HEK293 (cell line): ENCODE results near the gene PLPPR4.

Experiments used
- CTCF ChIA-PET: fragments of 350-600 bp; formaldehyde crosslinking; extraction: SDS; loops from one replicate; lab custom pipeline; 2021; ENCODE audit warnings: antibody characterized with exemption; lab: Yijun Ruan, JAX
- POLR2A ChIA-PET: fragments of 300-600 bp; formaldehyde crosslinking; extraction: SDS; loops from one replicate; lab custom pipeline; 2020; ENCODE audit warnings: antibody characterized with exemption, inconsistent platforms; lab: Yijun Ruan, JAX
- H3K27ac ChIP-seq: fragments of 200-500 bp; sonication (Bioruptor generic); 2 replicates; pipeline ENCODE4 v1.5.1; 2014; ENCODE audit warnings: low read depth, low read length, control low read depth, inconsistent platforms; ENCODE audit errors: extremely low read depth
- H3K36me3 ChIP-seq, 2 experiments: fragments of 200-500 bp in 1 of 2; sonication (Bioruptor generic) in 1 of 2; 1 replicate in 1 of 2; 2 replicates in 1 of 2; pipeline ENCODE4 v1.5.1; 2014 to 2017; ENCODE audit warnings: inconsistent platforms in 2 of 2, low read length in 2 of 2; ENCODE audit not compliant: control insufficient read depth in 2 of 2, insufficient read depth in 1 of 2
- H3K4me1 ChIP-seq: fragments of 200-500 bp; sonication (Bioruptor generic); 2 replicates; pipeline ENCODE4 v1.5.1; 2014; ENCODE audit warnings: mild to moderate bottlenecking, low read length, inconsistent platforms; ENCODE audit not compliant: control insufficient read depth, insufficient read depth
- H3K4me3 ChIP-seq: 2 replicates; pipeline ENCODE4 v1.5.1; 2011; ENCODE audit warnings: low read depth, mild to moderate bottlenecking, control low read depth, low read length, moderate library complexity
- H3K9me3 ChIP-seq: fragments of 200-500 bp; sonication (Bioruptor generic); 2 replicates; pipeline ENCODE4 v1.5.1; 2014; ENCODE audit warnings: low read depth, low read length, inconsistent platforms; ENCODE audit not compliant: control insufficient read depth, insufficient read depth
- HOXA7 ChIP-seq: sonication (generic); formaldehyde crosslinking; IDR thresholded peaks from 2 replicates; pipeline ENCODE4 v1.8.1; 2022; ENCODE audit warnings: missing genetic modification reagents, borderline replicate concordance
- IKZF3 ChIP-seq: fragments of 450-650 bp; IDR thresholded peaks from 2 replicates; pipeline ENCODE4 v1.5.0; 2018; ENCODE audit warnings: missing biosample characterization, mild to moderate bottlenecking, missing genetic modification characterization, moderate library complexity
- MEIS1 ChIP-seq: sonication (generic); formaldehyde crosslinking; IDR thresholded peaks from 2 replicates; pipeline ENCODE4 v1.8.1; 2022; ENCODE audit warnings: missing genetic modification reagents, mild to moderate bottlenecking, borderline replicate concordance
- OSR2 ChIP-seq: fragments of 450-650 bp; formaldehyde crosslinking; IDR thresholded peaks from 2 replicates; pipeline ENCODE4 v1.5.1; 2016; ENCODE audit warnings: missing biosample characterization, missing genetic modification characterization
- SETDB1 ChIP-seq: IDR thresholded peaks from one replicate; pipeline ENCODE4 v1.6.1; 2017; ENCODE audit warnings: mild to moderate bottlenecking, low read length, moderate library complexity, mixed read lengths; ENCODE audit not compliant: insufficient read length
- ZNF175 ChIP-seq: fragments of 450-650 bp; formaldehyde crosslinking; IDR thresholded peaks from 2 replicates; pipeline ENCODE4 v1.5.1; 2016; ENCODE audit warnings: missing biosample characterization, missing genetic modification characterization
- ZNF239 ChIP-seq: fragments of 450-650 bp; formaldehyde crosslinking; IDR thresholded peaks from 2 replicates; pipeline ENCODE4 v1.5.1; 2016; ENCODE audit warnings: missing biosample characterization, missing genetic modification characterization
- ZNF24 ChIP-seq: fragments of 450-650 bp; formaldehyde crosslinking; IDR thresholded peaks from 2 replicates; pipeline ENCODE4 v1.5.1; 2016; ENCODE audit warnings: missing biosample characterization, missing genetic modification characterization
- ZNF248 ChIP-seq: fragments of 450-650 bp; formaldehyde crosslinking; IDR thresholded peaks from 2 replicates; pipeline ENCODE4 v1.5.1; 2017; ENCODE audit warnings: missing biosample characterization, missing genetic modification characterization
- ZNF266 ChIP-seq: fragments of 450-650 bp; formaldehyde crosslinking; IDR thresholded peaks from 2 replicates; pipeline ENCODE4 v1.5.1; 2016; ENCODE audit warnings: missing biosample characterization, missing genetic modification characterization, low read depth
- ZNF302 ChIP-seq: fragments of 450-650 bp; formaldehyde crosslinking; IDR thresholded peaks from 2 replicates; pipeline ENCODE4 v1.5.1; 2016; ENCODE audit warnings: missing biosample characterization, missing genetic modification characterization, low read depth
- ZNF366 ChIP-seq: fragments of 450-650 bp; formaldehyde crosslinking; conservative IDR thresholded peaks from 2 replicates; pipeline ENCODE4 v1.5.1; 2016; ENCODE audit warnings: missing biosample characterization, missing genetic modification characterization
- ZNF404 ChIP-seq: fragments of 450-650 bp; formaldehyde crosslinking; IDR thresholded peaks from 2 replicates; pipeline ENCODE4 v1.5.1; 2017; ENCODE audit warnings: missing biosample characterization, missing genetic modification characterization
- ZNF549 ChIP-seq: fragments of 450-650 bp; IDR thresholded peaks from 2 replicates; pipeline ENCODE4 v1.5.1; 2018; ENCODE audit warnings: missing biosample characterization, missing genetic modification characterization, mild to moderate bottlenecking, inconsistent platforms, moderate library complexity
- ZNF585B ChIP-seq: fragments of 450-650 bp; formaldehyde crosslinking; IDR thresholded peaks from 2 replicates; pipeline ENCODE4 v1.5.1; 2016; ENCODE audit warnings: missing biosample characterization, missing genetic modification characterization
- ZNF596 ChIP-seq: fragments of 450-650 bp; IDR thresholded peaks from 2 replicates; pipeline ENCODE4 v1.5.0; 2018; ENCODE audit warnings: missing biosample characterization, mild to moderate bottlenecking, missing genetic modification characterization, moderate library complexity
- ZNF623 ChIP-seq: fragments of 450-650 bp; formaldehyde crosslinking; IDR thresholded peaks from 2 replicates; pipeline ENCODE4 v1.5.1; 2016; ENCODE audit warnings: missing biosample characterization, missing genetic modification characterization
- ZNF670 ChIP-seq: fragments of 450-650 bp; formaldehyde crosslinking; IDR thresholded peaks from 2 replicates; pipeline ENCODE4 v1.5.1; 2016; ENCODE audit warnings: missing biosample characterization, missing genetic modification characterization, low read depth
- ZNF701 ChIP-seq: fragments of 450-650 bp; formaldehyde crosslinking; IDR thresholded peaks from 2 replicates; pipeline ENCODE4 v1.5.1; 2016; ENCODE audit warnings: missing biosample characterization, missing genetic modification characterization
- ZNF837 ChIP-seq: fragments of 450-650 bp; formaldehyde crosslinking; IDR thresholded peaks from 2 replicates; pipeline ENCODE4 v1.5.1; 2016; ENCODE audit warnings: missing biosample characterization, missing genetic modification characterization
- TF ChIP-seq, protein P1 (sequence below): fragments of 450-650 bp; formaldehyde crosslinking; IDR thresholded peaks from 2 replicates; pipeline ENCODE4 v1.5.1; 2016; ENCODE audit warnings: missing biosample characterization, missing genetic modification characterization
- TF ChIP-seq, protein P2 (sequence below): fragments of 450-650 bp; IDR thresholded peaks from 2 replicates; pipeline ENCODE4 v1.5.1; 2018; ENCODE audit warnings: missing biosample characterization, mild to moderate bottlenecking, missing genetic modification characterization
- TF ChIP-seq, protein P3 (sequence below): fragments of 450-650 bp; formaldehyde crosslinking; IDR thresholded peaks from 2 replicates; pipeline ENCODE4 v1.5.1; 2017; ENCODE audit warnings: missing biosample characterization, missing genetic modification characterization
- TF ChIP-seq, protein P4 (sequence below): fragments of 450-650 bp; formaldehyde crosslinking; IDR thresholded peaks from 2 replicates; pipeline ENCODE4 v1.5.1; 2016; ENCODE audit warnings: missing biosample characterization, missing genetic modification characterization, borderline replicate concordance

The PLPPR4 gene

DNA sequence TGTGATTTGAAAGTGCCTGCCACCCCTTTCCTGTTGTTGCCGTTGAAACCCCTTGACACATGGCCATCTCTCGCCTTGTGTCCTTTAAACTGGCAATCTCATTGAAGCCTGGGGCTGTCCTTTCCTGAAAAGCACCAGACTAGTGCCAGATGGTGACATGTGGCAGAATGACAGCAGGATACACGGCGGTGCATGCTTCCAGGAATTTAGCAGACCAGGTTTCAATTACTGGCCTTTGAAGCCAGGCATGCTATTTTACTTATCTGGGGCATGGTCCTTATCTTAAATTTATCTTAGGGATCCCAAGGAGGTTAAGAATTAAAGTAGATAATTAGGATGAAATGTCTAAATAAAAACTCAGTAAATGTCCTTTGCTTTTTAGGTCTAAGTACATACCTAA lies 15.2 kb downstream of the PLPPR4 start (continued):
- TF ChIP-seq MEIS1 (CRISPR knock-in tag) (no peak), ZNF24 (tag by site-specific recombination) (no peak), ZNF239 (tag by site-specific recombination) (no peak), ZNF366 (tag by site-specific recombination) (no peak), ZNF596 (no peak), ZNF266 (tag by site-specific recombination) (no peak), ZNF585B (no peak), ZNF623 (tag by site-specific recombination) (no peak)
- TF ChIP-seq, protein P1, sequence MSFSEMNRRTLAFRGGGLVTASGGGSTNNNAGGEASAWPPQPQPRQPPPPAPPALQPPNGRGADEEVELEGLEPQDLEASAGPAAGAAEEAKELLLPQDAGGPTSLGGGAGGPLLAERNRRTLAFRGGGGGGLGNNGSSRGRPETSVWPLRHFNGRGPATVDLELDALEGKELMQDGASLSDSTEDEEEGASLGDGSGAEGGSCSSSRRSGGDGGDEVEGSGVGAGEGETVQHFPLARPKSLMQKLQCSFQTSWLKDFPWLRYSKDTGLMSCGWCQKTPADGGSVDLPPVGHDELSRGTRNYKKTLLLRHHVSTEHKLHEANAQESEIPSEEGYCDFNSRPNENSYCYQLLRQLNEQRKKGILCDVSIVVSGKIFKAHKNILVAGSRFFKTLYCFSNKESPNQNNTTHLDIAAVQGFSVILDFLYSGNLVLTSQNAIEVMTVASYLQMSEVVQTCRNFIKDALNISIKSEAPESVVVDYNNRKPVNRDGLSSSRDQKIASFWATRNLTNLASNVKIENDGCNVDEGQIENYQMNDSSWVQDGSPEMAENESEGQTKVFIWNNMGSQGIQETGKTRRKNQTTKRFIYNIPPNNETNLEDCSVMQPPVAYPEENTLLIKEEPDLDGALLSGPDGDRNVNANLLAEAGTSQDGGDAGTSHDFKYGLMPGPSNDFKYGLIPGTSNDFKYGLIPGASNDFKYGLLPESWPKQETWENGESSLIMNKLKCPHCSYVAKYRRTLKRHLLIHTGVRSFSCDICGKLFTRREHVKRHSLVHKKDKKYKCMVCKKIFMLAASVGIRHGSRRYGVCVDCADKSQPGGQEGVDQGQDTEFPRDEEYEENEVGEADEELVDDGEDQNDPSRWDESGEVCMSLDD (tag by site-specific recombination), result no peak
- TF ChIP-seq, protein P2, sequence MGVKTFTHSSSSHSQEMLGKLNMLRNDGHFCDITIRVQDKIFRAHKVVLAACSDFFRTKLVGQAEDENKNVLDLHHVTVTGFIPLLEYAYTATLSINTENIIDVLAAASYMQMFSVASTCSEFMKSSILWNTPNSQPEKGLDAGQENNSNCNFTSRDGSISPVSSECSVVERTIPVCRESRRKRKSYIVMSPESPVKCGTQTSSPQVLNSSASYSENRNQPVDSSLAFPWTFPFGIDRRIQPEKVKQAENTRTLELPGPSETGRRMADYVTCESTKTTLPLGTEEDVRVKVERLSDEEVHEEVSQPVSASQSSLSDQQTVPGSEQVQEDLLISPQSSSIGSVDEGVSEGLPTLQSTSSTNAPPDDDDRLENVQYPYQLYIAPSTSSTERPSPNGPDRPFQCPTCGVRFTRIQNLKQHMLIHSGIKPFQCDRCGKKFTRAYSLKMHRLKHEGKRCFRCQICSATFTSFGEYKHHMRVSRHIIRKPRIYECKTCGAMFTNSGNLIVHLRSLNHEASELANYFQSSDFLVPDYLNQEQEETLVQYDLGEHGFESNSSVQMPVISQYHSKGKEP (tag by site-specific recombination), result no peak

DNA sequence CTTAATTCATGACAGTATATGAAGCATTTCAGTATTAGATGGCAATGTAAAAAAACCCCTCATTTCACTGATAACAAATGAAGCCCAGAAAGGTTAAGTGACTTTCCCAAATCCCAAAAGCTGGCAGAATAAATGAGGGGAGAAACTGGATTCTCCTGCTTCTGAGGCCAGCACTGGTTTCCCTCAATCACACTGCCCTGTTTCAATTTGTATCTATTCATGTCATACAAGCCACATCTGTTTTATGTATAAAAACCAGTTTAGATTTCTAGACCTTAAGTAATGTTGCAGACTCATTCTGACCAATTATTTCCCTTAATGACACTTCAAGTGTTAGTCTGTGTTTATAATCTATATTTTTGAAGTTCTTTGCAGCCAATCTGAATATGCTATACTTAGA lies 16.8 kb downstream of the PLPPR4 start:
- H3K36me3 ChIP-seq, result no peaks in the 10 kb centered on the region
- TF ChIP-seq ZNF837 (tag by site-specific recombination) (no peak), OSR2 (tag by site-specific recombination) (no peak), ZNF302 (no peak), HOXA7 (CRISPR knock-in tag) (no peak), ZNF549 (tag by site-specific recombination) (no peak), ZNF404 (no peak)
- TF ChIP-seq, all 188 proteins: peak for 0
- POLR2A ChIA-PET, result no interaction called here
- no peak overlapping the region for H3K27ac ChIP-seq
- no peaks in the 10 kb centered on the region for H3K9me3 ChIP-seq
- CTCF ChIA-PET, result no interaction called here
- H3K4me3 ChIP-seq, result no peak overlapping the region
- H3K4me1 ChIP-seq, result no peaks in the 10 kb centered on the region

DNA sequence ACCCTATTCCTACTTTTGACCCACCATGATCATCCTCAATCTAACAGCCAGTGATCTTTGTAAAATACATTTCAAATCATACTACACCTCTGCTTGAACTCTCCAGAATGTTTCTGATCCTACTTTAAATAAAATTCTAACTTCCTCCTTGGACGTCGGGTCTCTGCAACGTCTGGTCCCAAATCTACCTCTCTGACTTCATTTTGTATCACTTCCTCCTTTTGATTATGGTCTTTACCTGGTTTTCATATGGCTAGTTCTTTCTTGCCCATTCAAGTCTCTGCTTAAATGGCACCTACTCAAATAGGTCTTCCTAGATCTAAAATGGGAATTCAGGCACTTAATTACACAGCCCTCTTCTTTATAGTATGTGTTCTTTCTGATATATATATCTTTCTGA lies 18.2 kb downstream of the PLPPR4 start:
- H3K9me3 ChIP-seq, result no peaks in the 10 kb centered on the region
- no peaks in the 10 kb centered on the region for H3K4me1 ChIP-seq
- ChIA-PET POLR2A (no interaction called here), CTCF (no interaction called here)
- H3K36me3 ChIP-seq, result no peaks in the 10 kb centered on the region
- no peak overlapping the region for H3K4me3 ChIP-seq
- no peak overlapping the region for H3K27ac ChIP-seq
- no peak for TF ChIP-seq ZNF248 (tag by site-specific recombination)
- no peak for TF ChIP-seq ZNF701 (tag by site-specific recombination)
- no peak for TF ChIP-seq ZNF623 (tag by site-specific recombination)
- TF ChIP-seq SETDB1, result no peak
- no peak for TF ChIP-seq ZNF302
- TF ChIP-seq ZNF175 (tag by site-specific recombination), result no peak
- no peak for TF ChIP-seq ZNF24 (tag by site-specific recombination)
- TF ChIP-seq IKZF3 (tag by site-specific recombination), result no peak
- TF ChIP-seq, protein P3, sequence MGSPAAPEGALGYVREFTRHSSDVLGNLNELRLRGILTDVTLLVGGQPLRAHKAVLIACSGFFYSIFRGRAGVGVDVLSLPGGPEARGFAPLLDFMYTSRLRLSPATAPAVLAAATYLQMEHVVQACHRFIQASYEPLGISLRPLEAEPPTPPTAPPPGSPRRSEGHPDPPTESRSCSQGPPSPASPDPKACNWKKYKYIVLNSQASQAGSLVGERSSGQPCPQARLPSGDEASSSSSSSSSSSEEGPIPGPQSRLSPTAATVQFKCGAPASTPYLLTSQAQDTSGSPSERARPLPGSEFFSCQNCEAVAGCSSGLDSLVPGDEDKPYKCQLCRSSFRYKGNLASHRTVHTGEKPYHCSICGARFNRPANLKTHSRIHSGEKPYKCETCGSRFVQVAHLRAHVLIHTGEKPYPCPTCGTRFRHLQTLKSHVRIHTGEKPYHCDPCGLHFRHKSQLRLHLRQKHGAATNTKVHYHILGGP (tag by site-specific recombination), result no peak
- TF ChIP-seq, protein P4, sequence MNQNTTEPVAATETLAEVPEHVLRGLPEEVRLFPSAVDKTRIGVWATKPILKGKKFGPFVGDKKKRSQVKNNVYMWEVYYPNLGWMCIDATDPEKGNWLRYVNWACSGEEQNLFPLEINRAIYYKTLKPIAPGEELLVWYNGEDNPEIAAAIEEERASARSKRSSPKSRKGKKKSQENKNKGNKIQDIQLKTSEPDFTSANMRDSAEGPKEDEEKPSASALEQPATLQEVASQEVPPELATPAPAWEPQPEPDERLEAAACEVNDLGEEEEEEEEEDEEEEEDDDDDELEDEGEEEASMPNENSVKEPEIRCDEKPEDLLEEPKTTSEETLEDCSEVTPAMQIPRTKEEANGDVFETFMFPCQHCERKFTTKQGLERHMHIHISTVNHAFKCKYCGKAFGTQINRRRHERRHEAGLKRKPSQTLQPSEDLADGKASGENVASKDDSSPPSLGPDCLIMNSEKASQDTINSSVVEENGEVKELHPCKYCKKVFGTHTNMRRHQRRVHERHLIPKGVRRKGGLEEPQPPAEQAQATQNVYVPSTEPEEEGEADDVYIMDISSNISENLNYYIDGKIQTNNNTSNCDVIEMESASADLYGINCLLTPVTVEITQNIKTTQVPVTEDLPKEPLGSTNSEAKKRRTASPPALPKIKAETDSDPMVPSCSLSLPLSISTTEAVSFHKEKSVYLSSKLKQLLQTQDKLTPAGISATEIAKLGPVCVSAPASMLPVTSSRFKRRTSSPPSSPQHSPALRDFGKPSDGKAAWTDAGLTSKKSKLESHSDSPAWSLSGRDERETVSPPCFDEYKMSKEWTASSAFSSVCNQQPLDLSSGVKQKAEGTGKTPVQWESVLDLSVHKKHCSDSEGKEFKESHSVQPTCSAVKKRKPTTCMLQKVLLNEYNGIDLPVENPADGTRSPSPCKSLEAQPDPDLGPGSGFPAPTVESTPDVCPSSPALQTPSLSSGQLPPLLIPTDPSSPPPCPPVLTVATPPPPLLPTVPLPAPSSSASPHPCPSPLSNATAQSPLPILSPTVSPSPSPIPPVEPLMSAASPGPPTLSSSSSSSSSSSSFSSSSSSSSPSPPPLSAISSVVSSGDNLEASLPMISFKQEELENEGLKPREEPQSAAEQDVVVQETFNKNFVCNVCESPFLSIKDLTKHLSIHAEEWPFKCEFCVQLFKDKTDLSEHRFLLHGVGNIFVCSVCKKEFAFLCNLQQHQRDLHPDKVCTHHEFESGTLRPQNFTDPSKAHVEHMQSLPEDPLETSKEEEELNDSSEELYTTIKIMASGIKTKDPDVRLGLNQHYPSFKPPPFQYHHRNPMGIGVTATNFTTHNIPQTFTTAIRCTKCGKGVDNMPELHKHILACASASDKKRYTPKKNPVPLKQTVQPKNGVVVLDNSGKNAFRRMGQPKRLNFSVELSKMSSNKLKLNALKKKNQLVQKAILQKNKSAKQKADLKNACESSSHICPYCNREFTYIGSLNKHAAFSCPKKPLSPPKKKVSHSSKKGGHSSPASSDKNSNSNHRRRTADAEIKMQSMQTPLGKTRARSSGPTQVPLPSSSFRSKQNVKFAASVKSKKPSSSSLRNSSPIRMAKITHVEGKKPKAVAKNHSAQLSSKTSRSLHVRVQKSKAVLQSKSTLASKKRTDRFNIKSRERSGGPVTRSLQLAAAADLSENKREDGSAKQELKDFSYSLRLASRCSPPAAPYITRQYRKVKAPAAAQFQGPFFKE (tag by site-specific recombination), result no peak
- no peak for TF ChIP-seq ZNF670 (tag by site-specific recombination)
